ENCODE results near the gene CACNA1I. TPM values are rescaled to one million over a fixed set of nuclear protein-coding genes. Genes with fewer than 3 reads are reported as not detected.

The CACNA1I gene
- polyA plus RNA-seq, 1 donor, result 0.13 TPM

DNA sequence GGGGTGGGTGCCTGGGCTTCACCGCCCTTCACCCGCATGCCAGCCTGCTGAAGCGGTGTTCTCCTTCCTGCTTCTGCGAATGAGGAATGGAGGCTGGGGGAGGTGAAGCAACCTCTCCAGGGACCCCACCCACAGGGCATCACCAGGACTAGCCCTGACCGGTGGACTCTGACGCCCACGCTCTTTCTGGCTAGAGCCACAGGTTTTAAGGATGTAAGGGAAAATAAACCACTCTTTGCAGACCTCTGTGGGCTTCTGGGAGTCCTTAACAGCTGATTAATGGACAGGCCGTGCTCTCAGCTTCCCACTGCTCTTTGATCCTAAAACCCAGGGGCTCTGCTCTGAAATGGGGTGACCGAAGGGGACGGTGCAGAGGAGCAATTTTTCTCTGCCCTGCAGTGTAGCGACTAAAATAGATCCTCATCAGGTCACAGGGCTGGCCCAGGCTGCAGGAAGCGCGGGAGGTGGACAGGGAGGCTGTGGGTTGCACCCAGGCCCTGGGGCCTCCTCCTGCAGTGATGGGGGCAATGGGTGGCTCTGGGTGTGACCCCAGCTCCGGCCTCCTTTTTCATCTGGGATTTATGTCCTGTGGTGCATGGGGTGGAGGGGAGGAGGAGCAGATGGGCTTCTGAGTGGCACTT lies 127.4 kb downstream of the CACNA1I start:
- no peak for DNase-seq

DNA sequence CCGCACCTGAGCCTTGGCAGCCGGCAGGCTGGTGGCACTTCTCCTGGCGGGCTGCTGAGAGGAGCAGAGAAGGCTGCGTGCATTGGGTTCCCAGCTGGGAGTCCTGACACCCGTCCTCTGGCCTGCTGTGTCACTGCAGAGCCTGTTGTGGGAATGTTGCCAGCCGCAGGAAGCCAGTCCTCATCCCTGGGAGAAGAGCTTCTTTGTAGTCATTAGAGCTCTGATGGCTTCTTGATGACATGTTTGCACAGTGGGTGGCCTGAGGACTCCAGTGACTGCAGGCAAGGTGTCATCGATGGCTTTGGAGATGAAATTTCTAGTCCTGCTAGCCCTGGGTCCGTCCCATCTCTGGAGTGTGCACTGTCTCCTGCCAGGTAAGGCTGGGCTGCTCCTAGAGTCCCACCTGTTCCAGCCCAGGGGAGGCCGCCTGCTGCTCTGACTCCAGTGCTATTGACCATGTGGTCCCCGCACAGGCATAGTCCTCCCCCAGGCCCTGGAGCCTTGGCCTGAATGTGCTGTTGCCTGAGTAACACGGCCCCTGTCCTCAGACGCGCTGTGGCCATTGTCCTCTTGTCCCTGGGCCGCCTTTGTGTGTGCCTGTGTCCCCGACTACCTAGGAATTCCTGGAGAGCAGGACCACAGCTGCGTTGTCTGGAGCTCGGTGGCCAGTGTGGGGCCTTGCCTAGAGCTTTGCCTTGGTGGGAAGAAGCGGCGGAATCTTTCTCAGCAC lies 129.2 kb downstream of the CACNA1I start:
- no peak for DNase-seq

DNA sequence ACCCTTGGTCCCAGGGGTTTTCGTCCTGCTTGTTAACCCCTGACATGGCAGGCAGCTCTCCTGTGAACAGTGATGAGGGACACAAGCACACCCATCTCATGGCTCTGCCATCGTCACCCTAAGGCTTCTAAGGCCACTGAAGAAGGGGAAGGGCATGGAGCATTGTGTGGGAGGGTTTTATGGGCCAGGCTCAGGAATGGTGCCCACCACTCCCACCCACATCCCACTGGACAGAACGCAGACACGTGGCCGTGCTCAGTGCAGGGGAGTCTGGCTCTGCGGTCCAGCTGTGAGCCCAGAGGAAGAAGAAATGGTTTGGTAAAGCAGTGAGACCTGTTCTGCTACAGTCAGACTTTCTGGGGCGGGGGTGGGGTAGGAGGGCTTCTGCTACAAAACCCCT lies 130.0 kb downstream of the CACNA1I start:
- DNase-seq, result no peak

DNA sequence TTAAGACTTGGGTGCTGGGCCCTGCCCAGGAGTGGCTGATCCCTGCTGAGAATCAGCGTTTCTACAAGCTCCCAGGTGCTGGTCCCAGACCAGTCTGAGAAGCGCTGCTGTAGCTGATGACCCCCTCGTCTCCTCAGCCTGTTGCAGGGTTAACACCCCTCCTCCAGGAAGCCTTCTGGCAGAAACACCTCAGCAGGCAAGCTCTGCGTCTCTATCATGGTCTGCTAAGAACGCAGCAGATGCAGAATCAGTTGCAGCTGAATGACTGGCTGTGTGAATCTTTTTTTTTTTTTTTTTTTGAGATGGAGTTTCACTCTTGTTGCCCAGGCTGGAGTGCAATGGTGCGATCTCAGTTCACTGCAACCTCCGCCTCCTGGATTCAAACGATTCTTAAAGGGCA lies 132.5 kb downstream of the CACNA1I start:
- no peak for DNase-seq

DNA sequence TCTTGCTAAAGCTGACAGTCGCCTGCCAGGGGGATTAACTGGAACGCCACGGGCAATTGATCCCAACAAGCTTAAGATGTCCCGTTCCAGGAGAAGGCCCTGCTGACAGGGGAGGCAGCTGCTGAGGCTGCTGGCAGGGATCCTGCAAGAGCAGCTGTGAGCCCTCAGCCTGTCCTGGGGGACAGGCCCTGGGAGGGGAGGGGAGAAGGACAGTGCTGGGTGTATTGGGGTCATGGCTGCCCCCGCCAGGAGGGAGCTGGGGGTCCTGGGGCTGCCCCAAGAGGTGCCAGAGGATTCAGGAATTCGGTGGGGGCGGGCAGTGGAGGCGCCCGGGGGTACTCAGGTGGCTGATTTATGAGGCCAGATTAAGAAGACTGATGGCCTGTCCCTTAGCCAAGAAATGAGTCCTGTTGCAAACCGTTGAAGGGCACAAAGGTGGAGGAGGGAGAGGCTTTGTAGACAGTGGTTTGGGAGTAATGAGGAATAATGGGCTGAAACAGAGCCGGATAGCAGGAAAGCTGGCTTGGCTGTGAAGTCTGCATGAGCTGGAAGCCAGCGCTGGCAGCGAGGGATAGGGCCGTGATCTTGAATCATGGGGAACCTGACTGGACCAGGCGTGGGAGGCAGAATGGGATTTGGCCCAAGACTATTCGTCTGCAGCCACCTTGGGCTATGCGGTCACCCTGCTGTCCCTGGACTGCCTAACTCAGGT lies 133.5 kb downstream of the CACNA1I start:
- DNase-seq, result peak; percentile 87

DNA sequence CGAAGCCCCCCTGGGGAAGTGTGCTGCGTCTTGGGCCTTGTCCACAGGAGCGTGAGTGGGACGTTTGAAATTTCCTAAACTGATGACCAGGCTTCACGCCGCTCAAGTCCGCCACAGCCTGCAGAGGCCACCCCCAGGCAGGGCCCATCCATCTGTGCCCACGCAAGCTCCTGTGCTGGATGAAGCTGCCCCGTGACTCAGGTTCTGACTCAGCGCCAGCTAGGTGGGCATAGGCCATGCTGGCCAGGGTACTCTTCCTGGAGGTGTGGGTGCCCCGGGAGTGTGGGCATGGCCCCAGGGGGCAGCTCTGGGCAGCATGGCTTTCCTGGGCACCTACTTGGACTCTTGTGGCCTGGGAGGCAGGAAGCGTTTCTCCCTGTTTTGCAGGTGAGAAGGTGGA lies 134.8 kb downstream of the CACNA1I start:
- no peak for DNase-seq

DNA sequence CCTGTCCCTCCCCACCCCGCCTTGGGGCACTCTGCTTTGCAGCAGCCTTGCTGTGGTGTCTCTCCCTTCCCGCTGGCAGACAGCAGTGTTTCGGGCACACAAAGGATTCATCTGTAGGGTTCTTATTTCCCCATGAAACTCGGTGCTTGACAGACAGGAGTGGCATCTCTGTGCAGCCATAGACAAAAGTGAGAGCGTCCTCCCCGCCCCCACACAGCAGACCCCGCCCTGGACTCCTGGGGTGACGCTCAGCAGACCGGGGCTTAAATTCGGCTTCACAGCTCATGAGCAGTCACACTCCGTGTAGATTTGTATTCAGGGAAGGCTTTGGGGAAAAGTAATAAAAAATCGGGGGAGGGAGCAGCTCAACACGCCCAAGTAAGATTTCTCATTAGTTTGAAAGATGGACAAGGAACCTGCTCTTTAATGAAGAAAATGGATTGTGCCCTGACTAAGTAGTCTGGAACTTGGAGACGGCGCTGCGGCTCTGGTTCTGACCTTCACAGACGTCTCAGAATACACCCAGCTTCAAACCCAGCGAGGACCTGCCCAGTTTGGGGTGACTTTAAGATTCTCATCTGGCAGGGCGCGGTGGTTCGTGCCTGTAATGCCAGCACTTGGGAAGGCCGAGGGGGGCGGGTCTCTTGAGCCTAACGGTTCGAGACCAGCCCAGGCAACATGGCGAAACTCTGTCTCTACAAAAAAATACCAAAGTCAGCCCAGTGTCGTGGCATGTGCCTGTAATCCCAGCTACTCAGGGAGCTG lies 136.0 kb downstream of the CACNA1I start:
- no peak for DNase-seq

DNA sequence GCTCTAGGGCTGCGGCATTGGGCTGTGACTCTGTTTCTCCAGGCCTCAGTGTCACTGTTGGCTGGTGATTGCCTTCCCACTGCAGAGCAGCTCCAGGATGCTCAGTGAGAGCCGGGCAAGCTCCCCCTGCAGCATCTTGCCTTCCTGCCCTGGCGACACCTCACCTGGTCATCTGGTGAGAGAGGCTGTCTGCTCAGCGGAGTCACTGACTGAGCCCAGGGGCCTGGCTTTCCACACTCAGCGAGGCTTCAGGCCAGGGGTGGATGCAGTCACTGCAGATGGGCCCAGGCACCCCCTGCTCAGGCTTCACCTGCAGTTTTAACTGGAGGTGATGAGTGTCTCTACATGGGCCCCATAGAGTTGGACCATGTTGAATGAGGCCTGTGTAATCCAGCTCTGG lies 136.8 kb downstream of the CACNA1I start:
- no peak for DNase-seq

DNA sequence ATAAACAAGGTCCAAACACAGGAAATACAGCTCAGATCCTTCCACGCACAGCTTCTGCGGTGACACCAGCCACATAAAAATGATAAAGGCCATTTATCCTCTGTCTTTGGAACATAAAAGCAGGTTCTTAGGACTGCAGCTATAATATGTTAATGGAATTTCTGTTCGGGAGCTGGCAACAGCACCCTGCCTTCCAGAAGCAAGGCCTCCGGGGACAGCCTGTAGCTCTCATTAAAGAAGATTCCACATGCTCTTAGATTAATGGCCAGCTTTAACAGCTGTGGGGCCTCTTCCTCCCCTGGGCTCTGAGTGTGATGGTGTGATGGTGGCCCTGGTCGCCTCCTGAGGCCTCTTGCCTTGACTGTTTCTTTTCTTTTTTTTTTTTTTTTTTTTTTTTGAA lies 137.3 kb downstream of the CACNA1I start:
- DNase-seq, result no peak

DNA sequence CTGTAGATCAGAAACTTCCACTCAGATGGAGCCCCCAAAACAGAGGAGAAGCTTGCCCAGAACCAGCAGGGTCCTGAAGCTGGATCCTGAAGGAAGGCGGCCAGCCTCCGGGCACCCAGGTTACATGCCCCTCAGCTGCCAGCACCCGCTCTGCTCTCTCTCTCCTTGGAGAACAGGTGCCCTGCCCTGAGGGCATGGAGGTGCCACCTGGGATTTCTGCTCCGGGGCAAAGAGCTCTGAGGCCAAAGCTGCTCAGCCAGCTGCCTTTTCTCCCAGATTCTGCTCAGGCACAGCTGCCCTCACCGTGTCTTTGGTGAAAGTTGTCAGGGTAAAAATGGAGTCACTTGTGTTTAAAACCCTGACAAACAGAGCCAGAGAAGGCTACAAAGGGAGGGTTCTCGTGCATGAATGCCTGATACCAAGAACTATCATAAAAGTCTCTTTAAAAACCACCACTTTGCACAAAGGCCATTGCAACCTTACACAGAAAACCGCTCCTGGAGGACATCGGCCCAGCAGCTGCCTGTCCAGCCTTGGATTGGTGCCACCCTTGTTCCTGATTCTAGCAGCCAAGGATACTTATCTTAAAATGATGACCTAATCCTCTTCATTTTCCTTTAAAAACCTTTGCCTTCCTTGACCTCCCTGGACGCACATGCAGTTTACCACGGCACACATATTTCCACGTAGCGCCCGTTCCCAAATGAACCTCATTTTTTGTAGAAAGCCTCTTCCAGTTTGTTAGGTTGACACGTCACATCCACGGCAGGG lies 140.0 kb downstream of the CACNA1I start:
- DNase-seq, result no peak

DNA sequence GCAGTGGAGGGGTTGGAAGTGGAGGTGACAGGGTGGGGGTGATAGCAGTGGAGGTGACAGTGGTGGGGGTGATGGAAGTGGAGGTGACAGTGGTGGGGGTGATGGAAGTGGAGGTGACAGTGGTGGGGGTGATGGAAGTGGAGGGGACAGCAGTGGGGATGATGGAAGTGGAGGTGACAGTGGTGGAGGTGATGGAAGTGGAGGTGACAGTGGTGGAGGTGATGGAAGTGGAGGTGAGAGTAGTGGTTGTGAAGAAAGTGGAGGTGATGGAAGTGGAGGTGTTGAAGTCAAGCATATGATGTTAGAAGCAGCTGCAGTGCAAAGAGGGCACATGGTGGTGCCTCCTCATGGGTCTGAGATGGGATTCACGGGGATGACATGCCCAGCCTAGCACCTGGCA lies 141.5 kb downstream of the CACNA1I start:
- no peak for DNase-seq

DNA sequence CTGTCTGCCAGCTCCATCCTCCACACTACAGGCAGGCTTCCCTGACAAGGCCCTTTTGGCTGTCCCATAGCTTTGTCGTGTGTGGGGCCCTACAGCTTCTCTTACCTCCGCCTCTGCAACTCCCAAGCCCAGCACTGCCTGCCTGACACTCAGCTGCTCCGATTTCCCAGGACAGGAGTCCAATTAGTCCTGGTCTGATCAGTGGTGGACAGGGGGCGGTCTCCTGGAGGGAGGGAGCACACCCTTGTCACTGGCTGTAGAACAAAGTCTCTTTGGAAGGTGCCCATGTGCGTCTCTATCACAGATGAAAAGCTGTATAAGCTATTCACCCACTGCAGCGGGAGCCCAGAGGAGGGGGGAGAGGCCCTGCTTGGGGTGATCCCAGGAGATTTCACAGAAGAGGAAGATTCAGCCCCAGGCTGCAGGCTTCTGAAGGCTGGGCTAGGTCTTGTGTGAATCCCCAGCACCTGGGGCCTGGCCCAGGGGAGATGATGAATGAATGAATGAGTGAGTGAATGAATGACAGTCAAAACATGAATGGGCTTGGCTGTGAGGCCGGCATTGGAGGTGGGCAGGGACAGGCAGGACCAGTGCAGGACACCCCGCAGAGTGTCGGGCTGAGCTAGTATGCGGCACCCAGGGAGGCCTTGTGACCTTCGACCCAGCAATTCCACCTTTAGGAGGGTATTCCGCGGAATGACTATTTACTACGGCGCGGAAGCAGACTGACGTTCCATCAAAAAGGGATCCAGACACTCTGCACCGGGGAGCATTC lies 142.4 kb downstream of the CACNA1I start:
- no peak for DNase-seq

DNA sequence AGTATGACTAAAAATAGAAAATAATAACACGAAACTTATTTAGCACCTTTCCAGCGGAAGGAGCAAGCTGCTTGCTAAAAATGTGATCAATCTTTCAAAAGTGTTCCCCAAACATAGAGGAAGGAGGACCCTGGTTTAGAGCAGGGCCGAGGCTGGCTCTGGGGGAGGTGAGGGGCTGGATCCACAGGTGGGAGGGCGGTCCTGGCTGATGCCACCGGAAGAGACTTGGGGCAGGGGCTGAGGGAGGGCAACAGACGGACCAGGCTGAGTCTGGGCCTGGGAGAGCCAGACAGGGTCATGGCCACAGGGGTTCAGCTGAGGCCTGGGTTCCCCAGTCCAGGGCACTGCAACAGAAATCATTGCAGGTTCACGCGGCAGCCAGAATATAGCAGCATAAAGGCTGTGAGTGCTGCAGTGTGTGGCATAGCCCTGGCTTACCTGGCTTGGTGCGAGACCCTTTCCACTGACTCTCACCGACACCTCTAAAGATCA lies 143.3 kb downstream of the CACNA1I start:
- no peak for DNase-seq

DNA sequence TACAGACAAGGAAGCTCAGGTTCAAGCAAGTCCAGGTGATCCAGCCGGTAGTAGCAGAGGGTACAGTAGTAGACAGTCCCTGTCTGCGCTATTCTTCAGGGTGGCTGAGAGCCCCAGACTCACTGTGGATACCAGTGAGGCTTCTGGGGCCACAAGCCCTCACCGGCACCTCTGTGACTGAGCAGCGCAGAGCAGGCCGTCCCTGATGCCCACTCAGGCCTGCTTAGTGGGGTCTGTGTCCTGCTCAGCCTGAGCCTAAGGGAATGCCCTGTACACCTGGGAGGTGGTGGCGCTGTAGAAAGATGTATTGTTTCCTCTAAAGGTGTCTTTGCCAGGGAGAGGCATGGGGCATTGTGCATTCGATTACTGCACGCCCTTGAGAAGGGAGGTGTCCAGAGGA lies 143.8 kb downstream of the CACNA1I start:
- no peak for DNase-seq

DNA sequence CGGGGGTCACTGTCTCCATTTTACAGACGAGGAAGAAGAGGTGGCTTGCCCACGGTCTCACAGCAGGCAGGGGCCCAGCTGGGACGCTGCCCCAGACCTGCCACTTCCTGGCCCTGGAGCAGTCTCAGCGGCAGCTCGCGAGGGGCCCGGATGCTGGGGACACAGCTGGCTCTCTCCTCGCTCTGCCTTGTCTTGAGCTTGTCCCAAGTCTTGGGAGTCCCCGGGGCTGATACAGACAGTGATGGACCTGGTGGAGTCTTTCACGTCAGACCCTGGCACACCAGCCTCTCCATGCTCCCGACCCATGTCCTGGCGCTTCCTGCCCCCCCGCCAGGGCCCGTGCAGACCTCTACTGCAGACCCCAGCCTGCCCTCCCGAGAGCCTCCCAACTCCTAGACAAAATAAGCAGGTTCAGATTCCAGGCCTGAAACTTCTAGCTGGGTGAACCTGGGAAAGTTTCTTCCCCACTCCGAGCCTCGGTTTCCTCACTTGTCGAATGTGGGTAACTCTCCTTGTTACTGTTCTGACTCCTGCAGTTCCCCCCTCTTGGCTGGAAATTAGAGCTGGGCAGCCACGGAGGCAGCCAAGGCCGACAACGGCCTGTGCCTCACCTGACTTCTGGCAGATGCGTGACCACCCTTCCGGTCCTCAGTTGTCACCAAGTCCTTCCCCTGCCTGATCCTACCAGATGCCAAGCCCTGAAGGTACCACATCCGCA lies 145.4 kb downstream of the CACNA1I start:
- DNase-seq, result no peak

DNA sequence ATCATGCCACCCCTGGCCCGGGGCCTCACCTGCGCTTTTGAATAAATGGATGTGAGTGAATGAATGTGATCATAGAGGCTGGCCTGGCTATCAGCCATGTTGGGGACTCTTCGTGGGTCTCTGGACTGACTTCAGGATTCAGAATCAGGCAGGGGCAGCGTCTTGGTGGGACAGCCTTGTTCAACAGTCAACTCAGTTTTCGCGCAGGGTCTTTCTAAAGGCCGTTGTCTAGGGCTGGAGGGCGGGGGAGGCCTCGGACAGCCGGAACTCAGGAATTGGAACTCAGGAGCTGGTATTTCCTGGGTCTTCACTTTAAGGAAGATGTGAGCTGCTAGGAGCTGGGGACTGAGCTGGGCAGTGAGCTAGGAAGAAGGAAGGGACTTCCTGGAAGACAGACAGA lies 146.0 kb downstream of the CACNA1I start:
- no peak for DNase-seq

DNA sequence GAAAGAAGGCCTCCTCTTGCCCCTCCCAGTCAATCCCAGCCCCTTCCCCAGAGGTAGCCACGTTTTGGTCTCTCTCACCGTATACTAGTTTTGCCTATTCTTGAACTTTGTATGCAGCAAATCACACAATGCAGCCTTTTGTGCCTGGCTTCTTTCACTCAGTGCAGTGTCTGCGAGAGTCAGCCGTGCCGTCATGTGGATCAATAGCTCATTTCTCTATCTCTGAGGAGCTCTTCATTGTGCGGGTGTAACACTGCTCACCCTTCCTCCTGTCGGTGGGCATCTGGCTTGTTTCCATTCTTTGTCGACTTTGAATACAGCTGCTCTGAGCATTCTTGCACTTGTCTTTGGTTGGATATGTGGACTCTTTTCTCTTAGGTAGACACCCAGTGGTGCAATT lies 146.5 kb downstream of the CACNA1I start:
- no peak for DNase-seq

DNA sequence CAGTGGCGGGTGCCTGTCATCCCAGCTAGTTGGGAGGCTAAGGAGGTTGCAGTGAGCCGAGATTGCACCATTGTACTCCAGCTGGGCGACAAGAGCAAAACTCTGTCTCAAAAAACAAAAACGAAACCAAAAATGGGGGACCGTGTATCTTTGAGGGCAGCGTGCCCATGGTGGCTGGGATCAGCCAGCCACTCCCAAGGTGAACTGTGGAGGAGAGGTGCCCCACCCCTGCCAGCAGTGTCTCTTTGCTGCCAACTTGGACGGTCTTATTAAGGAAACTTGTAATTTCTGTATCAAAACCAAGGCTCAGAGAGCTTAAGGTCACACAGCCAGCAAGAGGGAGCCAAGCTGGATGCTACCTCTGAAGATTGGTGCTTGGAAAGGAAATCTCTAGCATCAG lies 147.7 kb downstream of the CACNA1I start:
- DNase-seq, result no peak

DNA sequence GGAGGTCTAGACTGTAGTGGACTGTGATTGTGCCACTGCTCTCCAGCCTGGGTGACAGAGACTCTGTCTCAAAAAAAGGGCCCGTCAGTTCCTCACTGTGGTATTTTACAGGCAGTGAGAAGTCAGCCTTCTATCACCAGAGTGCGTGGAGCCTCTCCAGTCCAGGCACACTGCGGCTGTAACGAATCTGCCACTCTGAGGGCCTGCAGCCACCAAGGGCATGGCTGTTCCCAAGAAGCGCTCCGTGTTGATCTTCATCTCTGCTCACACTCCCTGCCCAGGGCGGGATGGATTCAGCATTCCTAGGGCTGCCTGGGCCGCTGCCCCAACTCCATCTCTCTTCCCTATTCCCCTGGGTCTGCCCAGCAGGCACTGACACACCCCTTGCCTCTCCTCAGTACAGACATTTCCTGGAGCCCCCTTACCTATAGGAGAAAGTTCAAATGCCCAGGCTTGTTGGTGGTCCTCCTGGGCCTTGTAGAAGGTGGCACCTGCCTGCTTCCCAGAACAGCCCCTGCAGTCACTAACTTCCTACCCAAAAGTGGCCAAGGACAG lies 148.4 kb downstream of the CACNA1I start:
- DNase-seq, result no peak

Data from left kidney (tissue), 2 donors.